Measurements from ENCODE around the gene SRP68. TPM values are rescaled to one million over a fixed set of nuclear protein-coding genes. Genes with fewer than 3 reads are reported as not detected.

Gene SRP68
- total and polyA plus RNA-seq, 2 experiments from 2014 or later: 38.2 to 69.8 TPM

DNA sequence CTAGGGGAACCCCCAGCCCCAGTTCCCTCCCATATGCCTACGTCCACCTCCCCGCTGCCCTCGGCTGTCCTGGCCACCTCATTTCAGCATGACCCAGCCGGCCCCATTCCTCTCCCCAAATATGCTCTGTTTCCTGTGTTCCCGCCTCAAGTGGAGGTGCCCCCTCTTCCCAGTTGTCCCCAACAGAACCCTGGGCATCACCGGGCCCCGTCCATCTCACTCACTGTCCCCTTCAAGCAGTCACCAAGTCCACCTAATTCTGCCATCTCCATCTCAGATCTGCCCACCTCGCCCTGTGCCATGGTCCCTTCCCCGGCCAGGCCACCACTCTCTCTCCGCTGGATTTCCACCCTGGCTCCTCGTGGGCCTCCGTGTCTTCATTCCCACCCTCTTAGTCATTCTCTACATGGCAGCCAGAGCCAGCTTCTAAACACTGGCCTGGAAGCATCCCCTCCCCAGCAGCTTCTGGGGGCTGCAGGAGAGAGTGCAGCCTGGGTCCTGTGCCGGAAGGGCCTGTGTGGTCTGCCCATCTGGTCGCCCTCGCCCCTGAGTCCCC is 58.9 kb downstream of the SRP68 start:
- peak; percentile 23 for DNase-seq
- Histone ChIP-seq H3K4me2 (ENCODE audit: unreplicated experiment) (no peak overlapping the region), H3K9ac (no peak overlapping the region), H3K4me3 (no peak overlapping the region), H3F3A (ENCODE audit: insufficient read depth) (no peaks in the 10 kb centered on the region), H3K4me1 (ENCODE audit: insufficient read depth) (no peaks in the 10 kb centered on the region), H3K9me2 (ENCODE audit: insufficient read depth) (no peaks in the 10 kb centered on the region), H2AFZ (no peak overlapping the region), H3K27me3 (replicated peaks; ENCODE audit: insufficient read depth) (no peaks in the 10 kb centered on the region), H3K36me3 (ENCODE audit: low read depth) (no peaks in the 10 kb centered on the region), H3K79me2 (ENCODE audit: insufficient read depth) (no peaks in the 10 kb centered on the region), H3K9me3 (ENCODE audit: low read depth) (no peaks in the 10 kb centered on the region), H4K20me1 (ENCODE audit: insufficient read depth) (no peaks in the 10 kb centered on the region), H3K27ac (no peak overlapping the region)
- TF ChIP-seq EZH2phosphoT487 (IDR thresholded peaks at IDR 0.05; ENCODE audit: insufficient read depth, low read depth) (no peak), EZH2 (IDR thresholded peaks at IDR 0.05; ENCODE audit: insufficient read depth, poor library complexity, severe bottlenecking) (no peak)
- in situ Hi-C loops (cut with MboI): no loop called here
- whole genome bisulfite sequencing, 2 experiments (ENCODE audit: low coverage in 1 of 2, low lambda C conversion rate in 2 of 2, missing lambda C conversion rate in 2 of 2): 45 to 60% methylated on average over 11 to 15 of the region's 15 CpGs

DNA sequence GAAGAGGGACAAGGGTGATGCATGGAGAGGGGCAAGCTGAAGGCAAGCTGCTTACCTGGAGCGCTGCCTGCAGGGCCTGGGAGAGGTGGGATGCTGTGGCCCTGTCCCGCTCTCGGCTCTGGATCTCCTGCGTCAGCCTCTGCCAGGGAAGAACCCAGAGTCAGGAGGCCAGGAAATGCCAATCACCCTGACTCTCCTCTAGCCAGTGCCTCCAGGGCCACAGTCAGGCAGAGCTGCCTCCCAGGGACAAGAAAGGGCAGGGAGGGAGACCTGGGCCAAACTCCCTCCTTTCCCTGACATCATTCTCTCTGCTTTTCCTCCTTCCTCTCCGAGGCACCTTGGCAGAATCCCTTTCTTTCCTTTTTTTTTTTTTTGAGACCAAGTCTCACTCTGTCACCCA is 60.4 kb downstream of the SRP68 start:
- H3K4me1 ChIP-seq (ENCODE audit: insufficient read depth): no peaks in the 10 kb centered on the region
- no peak overlapping the region for H3K4me2 ChIP-seq (ENCODE audit: unreplicated experiment)
- H3K79me2 ChIP-seq (ENCODE audit: insufficient read depth): no peaks in the 10 kb centered on the region
- H3K27ac ChIP-seq: no peak overlapping the region
- H3K9me2 ChIP-seq (ENCODE audit: insufficient read depth): no peaks in the 10 kb centered on the region
- H3K9ac ChIP-seq: no peak overlapping the region
- 81 to 82% methylated on average over 5 of the region's 5 CpGs for WGBS, 2 experiments (ENCODE audit: low coverage in 1 of 2, low lambda C conversion rate in 2 of 2, missing lambda C conversion rate in 2 of 2)
- H3F3A ChIP-seq (ENCODE audit: insufficient read depth): no peaks in the 10 kb centered on the region
- TF ChIP-seq EZH2phosphoT487 (IDR thresholded peaks at IDR 0.05; ENCODE audit: insufficient read depth, low read depth) (no peak), EZH2 (IDR thresholded peaks at IDR 0.05; ENCODE audit: insufficient read depth, poor library complexity, severe bottlenecking) (no peak)
- H2AFZ ChIP-seq: no peak overlapping the region
- H3K9me3 ChIP-seq (ENCODE audit: low read depth): no peaks in the 10 kb centered on the region
- in situ Hi-C loops (cut with MboI): no loop called here
- H4K20me1 ChIP-seq (ENCODE audit: insufficient read depth): no peaks in the 10 kb centered on the region
- H3K4me3 ChIP-seq: no peak overlapping the region
- no peaks in the 10 kb centered on the region for H3K27me3 ChIP-seq (replicated peaks; ENCODE audit: insufficient read depth)
- DNase-seq: no peak
- no peaks in the 10 kb centered on the region for H3K36me3 ChIP-seq (ENCODE audit: low read depth)

DNA sequence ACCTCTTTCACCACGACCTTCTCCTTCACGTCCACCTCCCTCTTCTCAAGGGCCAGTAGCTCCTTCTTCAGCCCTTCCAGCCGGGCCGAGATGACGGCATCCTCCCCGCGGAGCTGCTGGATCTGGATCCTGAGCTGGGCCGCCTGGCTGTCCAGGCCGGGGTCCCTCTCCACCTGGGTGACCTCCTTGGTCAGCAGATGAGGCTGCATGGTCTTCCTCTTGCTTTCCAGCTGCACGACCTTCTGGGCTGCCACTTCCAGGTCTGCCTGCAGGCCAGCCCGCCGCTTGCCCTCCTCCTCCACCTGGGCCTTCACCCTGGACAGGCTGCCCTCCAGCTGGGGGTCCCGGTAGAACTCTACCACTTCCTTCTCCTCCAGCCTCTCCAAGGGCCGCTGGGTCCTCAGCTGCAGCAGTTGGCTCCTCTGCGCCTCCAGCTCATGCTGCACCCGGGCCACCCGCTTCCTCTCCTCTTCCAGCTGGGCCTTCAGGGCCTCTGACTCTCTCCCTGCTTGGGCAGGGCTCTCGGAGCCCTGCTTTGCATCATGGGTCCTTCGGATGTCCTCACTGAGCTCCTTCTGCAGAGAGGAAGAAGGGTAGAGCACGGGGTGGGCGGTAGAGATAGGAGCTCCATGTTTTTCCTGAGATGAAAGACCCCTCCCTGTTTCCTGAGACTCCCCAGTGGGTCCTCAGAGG is 62.2 kb downstream of the SRP68 start:
- no peak overlapping the region for H2AFZ ChIP-seq
- TF ChIP-seq EZH2phosphoT487 (IDR thresholded peaks at IDR 0.05; ENCODE audit: insufficient read depth, low read depth) (no peak), EZH2 (IDR thresholded peaks at IDR 0.05; ENCODE audit: insufficient read depth, poor library complexity, severe bottlenecking) (no peak)
- no peaks in the 10 kb centered on the region for H3K4me1 ChIP-seq (ENCODE audit: insufficient read depth)
- no peak overlapping the region for H3K4me2 ChIP-seq (ENCODE audit: unreplicated experiment)
- no peak overlapping the region for H3K9ac ChIP-seq
- no peaks in the 10 kb centered on the region for H3K36me3 ChIP-seq (ENCODE audit: low read depth)
- no peaks in the 10 kb centered on the region for H3K79me2 ChIP-seq (ENCODE audit: insufficient read depth)
- in situ Hi-C loops (cut with MboI): no loop called here
- no peaks in the 10 kb centered on the region for H3K9me3 ChIP-seq (ENCODE audit: low read depth)
- 82 to 85% methylated on average over 21 of the region's 21 CpGs for WGBS, 2 experiments (ENCODE audit: low coverage in 1 of 2, low lambda C conversion rate in 2 of 2, missing lambda C conversion rate in 2 of 2)
- no peaks in the 10 kb centered on the region for H4K20me1 ChIP-seq (ENCODE audit: insufficient read depth)
- H3K4me3 ChIP-seq: no peak overlapping the region
- DNase-seq: no peak
- H3K27ac ChIP-seq: no peak overlapping the region
- H3F3A ChIP-seq (ENCODE audit: insufficient read depth): no peaks in the 10 kb centered on the region
- no peaks in the 10 kb centered on the region for H3K9me2 ChIP-seq (ENCODE audit: insufficient read depth)
- no peaks in the 10 kb centered on the region for H3K27me3 ChIP-seq (replicated peaks; ENCODE audit: insufficient read depth)

DNA sequence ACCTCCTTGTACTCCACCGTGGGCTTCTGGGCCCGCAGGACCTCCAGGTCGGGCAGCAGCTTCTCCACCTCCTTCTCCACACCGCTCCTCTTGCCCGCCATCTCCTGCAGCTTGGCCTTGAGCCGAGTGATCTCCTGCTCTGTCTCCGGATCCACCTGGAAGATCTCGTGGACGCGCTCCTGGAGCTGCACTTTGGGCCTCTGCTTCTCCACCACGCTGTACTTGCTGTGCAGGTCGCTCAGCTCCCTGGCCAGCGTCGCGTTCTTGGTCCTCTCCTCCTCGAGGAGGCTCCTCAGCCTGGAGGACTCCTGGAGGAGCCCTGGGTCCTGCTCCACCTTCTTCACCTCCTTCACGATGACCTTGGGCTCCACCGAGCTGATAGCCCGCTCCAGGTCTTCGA is 62.9 kb downstream of the SRP68 start:
- Histone ChIP-seq H3K27me3 (replicated peaks; ENCODE audit: insufficient read depth) (no peaks in the 10 kb centered on the region), H3K9me3 (ENCODE audit: low read depth) (no peaks in the 10 kb centered on the region), H3K79me2 (ENCODE audit: insufficient read depth) (no peaks in the 10 kb centered on the region), H3K4me2 (ENCODE audit: unreplicated experiment) (no peak overlapping the region), H3K4me3 (no peak overlapping the region), H3K9ac (no peak overlapping the region), H3K36me3 (ENCODE audit: low read depth) (no peaks in the 10 kb centered on the region), H3K27ac (no peak overlapping the region), H4K20me1 (ENCODE audit: insufficient read depth) (no peaks in the 10 kb centered on the region), H3K4me1 (ENCODE audit: insufficient read depth) (no peaks in the 10 kb centered on the region), H3K9me2 (ENCODE audit: insufficient read depth) (no peaks in the 10 kb centered on the region), H2AFZ (no peak overlapping the region), H3F3A (ENCODE audit: insufficient read depth) (no peaks in the 10 kb centered on the region)
- 88% methylated on average over 20 of the region's 20 CpGs for WGBS, 2 experiments (ENCODE audit: low coverage in 1 of 2, low lambda C conversion rate in 2 of 2, missing lambda C conversion rate in 2 of 2)
- no peak for TF ChIP-seq EZH2 (IDR thresholded peaks at IDR 0.05; ENCODE audit: insufficient read depth, poor library complexity, severe bottlenecking)
- TF ChIP-seq EZH2phosphoT487 (IDR thresholded peaks at IDR 0.05; ENCODE audit: insufficient read depth, low read depth): no peak
- in situ Hi-C loops (cut with MboI): no loop called here
- no peak for DNase-seq
